ENCODE data around the gene NSD1.

Gene NSD1

GRCh38 chr5:177117441-177118045, 16.0 kb upstream of the NSD1 start:
- in situ Hi-C loops (cut with MboI; ENCODE audit: low pct_unique_long_range_greater_than_20kb, low sequenced_read_pairs, unreplicated experiment), result loop anchor here (25.0 kb wide), 1 partner anchor 455 kb away; no protein-coding TSS in a partner anchor
- DNase-seq (ENCODE audit: low spot score), result no peak
- TF ChIP-seq CTCF (IDR thresholded peaks at IDR 0.05; ENCODE audit: extremely low read depth, insufficient read depth, missing control alignments), result no peak

GRCh38 chr5:177122566-177122965, 11.0 kb upstream of the NSD1 start:
- in situ Hi-C loops (cut with MboI; ENCODE audit: low pct_unique_long_range_greater_than_20kb, low sequenced_read_pairs, unreplicated experiment), result loop anchor here (25.0 kb wide), 1 partner anchor 460 kb away; no protein-coding TSS in a partner anchor
- TF ChIP-seq CTCF (IDR thresholded peaks at IDR 0.05; ENCODE audit: extremely low read depth, insufficient read depth, missing control alignments), result no peak
- DNase-seq (ENCODE audit: low spot score), result no peak

- in situ Hi-C loops (cut with MboI; ENCODE audit: low pct_unique_long_range_greater_than_20kb, low sequenced_read_pairs, unreplicated experiment), result loop anchor here (25.0 kb wide), 1 partner anchor 462 kb away; no protein-coding TSS in a partner anchor
- DNase-seq (ENCODE audit: low spot score), result no peak
- TF ChIP-seq CTCF (IDR thresholded peaks at IDR 0.05; ENCODE audit: extremely low read depth, insufficient read depth, missing control alignments), result no peak
Measured at GRCh38 chr5:177123789-177124485, 9.6 kb upstream of the NSD1 start.

- in situ Hi-C loops (cut with MboI; ENCODE audit: low pct_unique_long_range_greater_than_20kb, low sequenced_read_pairs, unreplicated experiment), result loop anchor here (25.0 kb wide), 1 partner anchor 462 kb away; no protein-coding TSS in a partner anchor
- DNase-seq (ENCODE audit: low spot score), result peak; percentile 59
- no peak for TF ChIP-seq CTCF (IDR thresholded peaks at IDR 0.05; ENCODE audit: extremely low read depth, insufficient read depth, missing control alignments)
Measured at GRCh38 chr5:177124486-177124991, 9.0 kb upstream of the NSD1 start.

GRCh38 chr5:177126771-177127170, 6.8 kb upstream of the NSD1 start:
- no peak for DNase-seq (ENCODE audit: low spot score)
- in situ Hi-C loops (cut with MboI; ENCODE audit: low pct_unique_long_range_greater_than_20kb, low sequenced_read_pairs, unreplicated experiment), result no loop called here
- TF ChIP-seq CTCF (IDR thresholded peaks at IDR 0.05; ENCODE audit: extremely low read depth, insufficient read depth, missing control alignments), result no peak

- in situ Hi-C loops (cut with MboI; ENCODE audit: low pct_unique_long_range_greater_than_20kb, low sequenced_read_pairs, unreplicated experiment), result no loop called here
- DNase-seq (ENCODE audit: low spot score), result no peak
Measured at GRCh38 chr5:177128551-177128981, 5.0 kb upstream of the NSD1 start.

More at GRCh38 chr5:177128551-177128981, 5.0 kb upstream of the NSD1 start:
- no peak for TF ChIP-seq CTCF (IDR thresholded peaks at IDR 0.05; ENCODE audit: extremely low read depth, insufficient read depth, missing control alignments)

All from GM13977 (cell line).